GF-D8 (cell line): ENCODE measurements around the gene TF.

Experiments used
- DNase-seq: peaks from one replicate; lab custom pipeline; 2025; lab: John Stamatoyannopoulos, UW

TF gene

DNA sequence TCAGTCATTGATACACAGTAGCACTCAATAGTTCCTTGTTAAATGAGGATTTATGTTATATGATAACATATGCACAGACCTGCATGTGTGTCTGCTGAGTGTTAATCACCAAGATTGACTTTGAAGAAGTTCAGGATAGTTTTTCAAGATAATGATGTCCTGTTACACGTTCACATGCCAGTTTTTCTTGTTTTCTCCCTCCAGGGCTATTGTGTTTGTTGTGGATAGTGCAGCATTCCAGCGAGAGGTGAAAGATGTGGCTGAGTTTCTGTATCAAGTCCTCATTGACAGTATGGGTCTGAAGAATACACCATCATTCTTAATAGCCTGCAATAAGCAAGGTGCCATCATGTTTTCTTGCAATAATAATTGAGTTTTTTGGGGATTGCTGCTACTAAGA, 69.2 kb downstream of the TF start:
- no peak for DNase-seq

DNA sequence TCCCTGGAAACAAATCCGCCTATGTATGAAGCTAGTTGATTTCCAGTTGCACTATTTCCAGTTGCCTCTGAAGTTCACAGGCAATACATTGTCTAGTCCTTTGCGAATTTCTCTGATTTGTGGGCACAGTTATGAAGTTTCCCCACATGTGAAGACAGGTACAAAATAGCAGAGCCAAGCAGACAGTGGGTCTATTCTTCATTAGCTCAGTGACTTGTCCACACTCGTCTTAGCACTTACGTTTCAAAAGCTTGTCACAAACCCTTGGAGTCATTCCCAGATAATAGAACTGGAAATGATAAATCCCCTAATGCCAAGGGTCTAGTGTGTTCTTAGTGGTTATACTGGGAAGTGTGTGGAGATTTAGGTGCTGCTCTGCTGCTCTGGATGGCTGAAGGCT, 73.9 kb downstream of the TF start:
- no peak for DNase-seq

DNA sequence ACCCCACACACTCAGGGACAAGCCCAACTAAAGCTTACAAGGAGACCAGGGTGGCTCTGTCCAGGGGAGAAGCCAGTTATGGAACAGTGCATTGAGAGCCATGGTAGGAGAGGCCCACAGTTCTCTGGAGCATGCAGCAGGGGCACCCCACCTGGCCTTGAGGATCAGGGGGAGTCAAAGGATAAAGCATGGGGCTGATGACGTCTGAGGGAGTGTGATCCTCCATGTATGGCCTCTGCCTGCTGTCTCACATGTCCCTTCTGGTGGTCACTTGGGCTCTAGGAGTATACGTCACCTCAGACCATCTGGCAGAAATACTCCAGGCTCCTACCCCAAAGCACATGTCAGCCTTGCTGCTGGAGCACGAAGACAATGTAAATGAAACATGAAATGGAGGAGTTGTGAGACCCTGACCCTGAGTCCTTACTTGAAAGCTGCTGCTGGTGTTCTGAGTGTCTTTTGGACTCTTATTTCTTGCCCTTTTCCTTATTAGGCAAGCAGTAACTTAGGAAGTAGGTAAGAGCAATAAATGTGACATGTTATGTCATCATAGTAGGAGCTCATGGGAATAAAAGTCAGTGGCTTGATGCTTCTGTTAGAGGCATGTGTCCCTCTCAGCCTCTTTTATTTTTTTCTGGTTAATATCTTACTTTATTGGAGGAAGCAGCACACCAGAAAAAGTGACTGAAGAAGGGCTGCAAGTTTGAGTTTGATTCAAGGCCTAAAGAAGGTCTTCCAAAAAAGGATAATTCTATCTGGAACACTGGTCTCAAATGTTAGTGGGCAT, 74.9 kb downstream of the TF start:
- no peak for DNase-seq

DNA sequence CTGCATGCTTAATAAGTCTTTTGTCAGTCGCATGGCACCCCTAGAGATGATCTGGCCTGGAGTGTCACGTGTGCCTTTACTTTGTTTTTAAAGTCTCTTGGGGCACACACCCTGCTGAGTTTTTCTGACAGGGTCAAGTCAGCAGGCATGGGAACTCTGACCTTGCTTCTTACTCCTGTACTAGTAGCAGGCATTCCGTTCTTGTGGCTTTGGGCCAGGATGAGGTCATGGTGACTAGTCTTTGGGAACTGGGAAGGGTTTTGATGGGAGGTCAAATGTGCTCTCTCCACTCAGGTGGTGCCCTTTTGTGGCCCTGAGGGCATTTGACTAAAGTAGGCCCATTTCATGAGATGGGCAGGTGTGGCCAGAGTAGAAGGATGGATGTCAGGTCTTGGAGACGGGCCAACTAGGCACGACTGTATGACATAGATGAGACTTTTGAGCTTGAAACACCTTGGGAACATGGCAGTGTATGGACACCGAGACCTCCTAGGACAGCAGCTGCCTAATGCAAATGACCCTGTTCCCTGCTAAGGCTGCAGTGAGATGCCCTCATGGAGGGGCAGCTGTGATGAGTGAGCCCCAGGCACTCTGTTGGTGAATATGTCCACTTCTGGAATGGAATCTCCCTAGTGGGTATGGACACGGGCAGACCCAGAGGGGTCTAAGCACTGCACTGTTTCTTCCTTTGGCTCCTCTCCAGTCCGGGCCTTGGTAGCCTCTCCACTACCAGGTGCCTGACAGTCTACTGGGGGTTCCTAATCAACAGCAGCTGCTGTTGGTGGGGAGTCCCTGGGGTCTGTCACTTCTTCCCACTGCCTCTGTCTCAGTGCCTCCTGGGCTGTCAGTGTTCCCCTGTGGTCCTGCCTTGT, 75.8 kb downstream of the TF start:
- no peak for DNase-seq

DNA sequence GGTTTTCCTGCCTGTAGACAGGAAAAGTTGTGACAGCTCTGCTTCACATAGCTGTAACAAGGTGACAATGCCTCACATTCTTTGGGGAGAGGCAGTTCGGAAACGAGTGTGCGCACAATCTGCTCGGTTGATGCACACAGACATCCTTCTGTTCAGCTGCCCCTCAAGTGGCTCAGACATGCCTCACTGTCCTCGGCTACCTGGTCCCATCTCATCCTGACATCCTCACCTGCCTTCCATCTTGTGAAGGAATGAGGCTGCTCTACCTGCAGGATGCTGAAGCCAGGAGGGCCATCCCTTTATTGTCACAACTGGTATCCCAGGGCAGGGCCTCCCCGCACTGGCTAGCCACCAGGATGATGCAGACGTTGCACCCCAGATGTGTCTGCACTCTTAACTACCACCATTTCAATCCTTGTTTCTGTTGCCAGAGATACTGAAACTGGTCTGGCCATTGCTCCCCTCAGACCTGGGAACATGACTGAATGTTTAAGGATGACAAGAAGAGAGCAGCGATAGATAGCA, 78.8 kb downstream of the TF start:
- no peak for DNase-seq

DNA sequence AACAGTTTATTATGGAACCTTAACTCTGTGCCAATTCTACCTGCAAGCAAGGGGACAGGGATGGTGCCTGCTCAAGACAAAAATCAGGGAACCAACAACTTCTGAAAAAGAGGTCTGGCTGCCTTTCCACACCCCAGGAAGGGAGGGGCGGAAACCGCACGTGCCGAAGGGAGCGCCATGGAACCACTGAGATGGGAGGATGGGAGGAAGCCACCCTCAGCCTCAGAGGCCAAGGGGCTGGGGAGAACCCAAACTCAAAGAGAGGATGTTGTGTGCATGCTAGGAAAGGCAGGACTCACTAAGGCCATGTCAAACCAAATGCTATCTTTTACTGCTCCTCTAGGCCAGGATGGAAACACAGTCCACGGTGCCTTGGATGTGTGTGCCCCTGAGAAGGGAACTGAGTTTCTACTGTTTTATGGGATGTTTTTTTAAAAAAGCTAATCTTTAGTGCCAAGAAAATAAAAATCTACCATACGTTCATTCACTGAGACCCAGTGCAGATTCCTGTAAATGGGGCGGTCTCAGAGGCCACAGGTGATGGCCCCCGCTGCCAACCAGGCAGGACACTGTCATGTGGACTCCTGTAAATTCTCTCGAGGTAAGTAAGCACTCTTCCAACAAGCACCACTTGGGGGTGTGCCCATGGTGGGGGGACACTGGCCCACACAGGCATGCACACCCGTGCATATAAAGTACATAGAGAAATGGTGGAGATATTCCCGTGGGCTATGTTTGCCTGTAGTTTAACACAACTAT, 80.0 kb downstream of the TF start:
- no peak for DNase-seq

DNA sequence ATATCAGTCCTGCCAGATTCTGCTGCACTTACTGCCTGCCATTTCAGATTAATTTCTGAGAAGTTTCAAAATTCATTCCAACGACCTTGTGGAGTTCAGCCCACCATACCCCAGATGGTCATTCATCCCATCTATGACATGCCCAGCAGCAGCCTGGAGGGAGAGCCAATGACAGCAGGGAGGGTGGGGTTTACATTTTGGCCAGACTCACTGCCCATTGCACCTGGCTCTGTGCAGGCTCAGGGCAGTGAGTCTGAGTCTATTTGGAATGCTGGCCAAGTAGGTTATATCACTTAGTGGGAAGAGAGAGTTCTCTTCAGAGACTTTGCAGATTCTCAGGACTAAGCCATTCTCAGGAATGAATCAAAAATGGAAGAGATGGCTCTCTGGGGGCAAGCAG, 80.9 kb downstream of the TF start:
- no peak for DNase-seq

DNA sequence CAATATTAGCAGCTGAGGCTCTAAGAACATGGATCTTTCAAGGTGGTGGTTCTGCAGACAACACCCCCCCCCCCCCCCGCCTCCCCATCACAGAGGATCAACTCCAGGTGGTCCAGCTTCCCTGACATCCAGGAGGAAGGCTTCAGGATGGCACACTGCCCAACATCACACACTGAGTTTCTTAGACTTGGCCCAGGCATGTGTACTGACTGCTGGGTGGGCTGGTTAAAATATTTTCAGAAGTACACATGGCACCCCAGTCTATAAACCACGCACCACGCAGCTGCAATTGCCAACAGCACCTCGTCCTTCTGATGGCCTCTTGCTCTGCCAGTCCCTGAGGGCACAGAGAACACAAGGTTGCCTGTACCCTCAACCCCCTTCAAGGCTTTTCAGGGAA, 81.5 kb downstream of the TF start:
- no peak for DNase-seq

DNA sequence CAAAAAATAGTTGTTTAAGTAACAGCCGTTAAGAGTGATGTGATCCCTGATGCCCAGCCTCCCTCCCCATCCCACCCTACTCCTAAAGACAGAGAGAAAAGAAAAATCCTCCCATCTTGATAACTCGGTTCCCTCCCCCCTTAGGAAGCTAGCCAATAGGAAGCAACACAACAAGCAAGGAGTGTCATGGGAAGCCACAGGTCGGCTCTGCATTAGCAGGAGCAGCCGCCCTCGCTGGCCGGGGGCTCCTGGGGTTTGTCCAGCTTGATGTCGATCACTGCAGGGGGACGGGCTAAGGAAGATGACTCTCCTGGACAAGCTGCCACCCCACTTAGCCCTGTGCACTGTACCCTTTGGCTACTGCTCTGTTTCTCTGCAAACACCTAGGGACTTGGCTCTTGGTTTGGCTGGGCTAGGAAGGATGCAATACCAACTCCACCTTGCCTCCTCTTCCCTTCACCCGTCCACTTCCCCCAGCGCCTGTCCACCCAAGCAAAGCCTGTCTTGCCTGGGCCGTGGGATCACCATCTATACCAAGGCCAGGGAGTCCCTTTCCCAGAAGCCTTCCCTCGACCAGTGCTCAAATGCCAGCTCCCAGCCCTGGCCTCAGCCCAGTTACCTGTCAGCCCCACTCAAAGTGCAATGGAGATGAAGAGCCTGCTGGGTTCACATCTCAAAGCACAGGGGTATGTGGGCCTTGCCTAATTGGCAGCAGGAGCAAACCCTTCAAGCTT, 82.5 kb downstream of the TF start:
- DNase-seq, result no peak

DNA sequence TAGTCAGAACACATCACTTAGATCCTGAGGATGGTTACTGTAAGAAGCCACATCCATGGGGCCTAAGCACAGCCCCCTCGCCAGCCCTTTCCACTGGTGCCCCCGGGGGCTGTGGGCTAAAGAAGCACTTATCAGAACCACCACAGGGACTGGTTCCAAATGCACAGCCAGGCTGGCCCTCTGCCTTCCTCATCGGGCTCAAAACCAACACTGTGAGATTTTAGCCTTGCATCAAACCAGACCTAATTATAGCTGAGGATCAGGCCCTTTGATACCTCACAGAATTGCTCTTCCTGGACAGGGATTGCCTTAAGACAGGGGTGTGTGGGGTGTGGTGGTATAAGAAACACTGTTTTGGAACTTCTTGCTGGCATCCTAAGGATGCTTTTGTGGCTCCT, 83.1 kb downstream of the TF start:
- no peak for DNase-seq

DNA sequence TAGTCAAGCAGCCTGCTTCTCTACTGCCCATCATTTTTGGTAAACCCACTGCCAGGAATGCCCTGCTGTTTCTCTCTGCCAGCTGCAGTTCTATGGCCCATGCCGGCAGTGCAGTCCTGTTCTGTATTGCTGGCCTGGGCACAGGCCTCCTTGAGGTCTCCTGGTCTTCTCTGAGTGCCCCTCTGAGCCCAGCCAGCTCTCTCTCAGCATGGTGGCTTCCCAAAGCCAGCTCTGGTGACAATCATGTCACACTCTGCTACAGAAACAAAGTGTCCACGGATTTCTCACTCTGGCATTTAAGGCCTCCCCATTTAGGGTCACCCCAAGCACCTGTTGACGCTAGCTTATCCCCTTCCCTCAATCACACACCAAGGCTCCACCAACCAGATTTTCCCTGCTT, 83.9 kb downstream of the TF start:
- no peak for DNase-seq

DNA sequence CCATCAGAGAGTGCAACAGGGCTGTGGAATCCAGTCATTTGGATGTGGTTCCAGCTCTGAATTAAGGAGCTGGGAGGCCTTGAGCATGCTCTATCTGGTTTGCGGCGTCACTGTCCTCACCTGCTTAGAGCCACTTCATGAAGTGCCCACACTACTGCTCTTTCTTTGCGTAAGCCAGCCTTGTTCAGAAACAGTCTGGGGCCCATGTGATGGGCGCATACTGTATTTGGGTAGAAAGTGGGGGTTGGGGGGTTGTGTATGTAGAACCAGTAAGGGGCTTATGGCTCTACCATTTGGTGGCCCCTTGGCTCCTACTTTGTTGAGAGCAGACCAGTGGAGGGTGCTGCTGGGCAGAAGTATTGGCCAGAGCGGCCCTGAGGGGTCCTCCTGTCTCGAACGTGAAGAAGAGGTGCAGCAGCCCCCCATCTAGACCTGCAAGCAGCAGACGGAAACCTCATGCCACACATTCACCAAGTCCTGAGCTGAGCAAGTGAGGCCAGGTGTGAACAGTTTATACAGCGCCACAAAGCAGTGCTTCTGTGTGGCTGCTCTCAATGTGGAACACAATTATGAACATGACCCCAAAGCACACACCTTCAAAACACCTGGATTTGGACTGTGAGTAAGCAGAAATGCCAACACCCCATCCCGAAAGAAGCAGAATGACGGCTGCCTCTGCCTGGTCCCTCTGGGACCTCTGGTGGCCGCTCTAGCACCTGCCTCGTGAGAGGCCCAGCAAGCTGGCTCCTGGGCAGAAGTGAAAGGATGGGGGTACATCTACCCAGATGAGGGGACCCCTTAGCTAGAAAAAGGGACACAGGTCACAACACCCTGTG, 86.0 kb downstream of the TF start:
- no peak for DNase-seq

DNA sequence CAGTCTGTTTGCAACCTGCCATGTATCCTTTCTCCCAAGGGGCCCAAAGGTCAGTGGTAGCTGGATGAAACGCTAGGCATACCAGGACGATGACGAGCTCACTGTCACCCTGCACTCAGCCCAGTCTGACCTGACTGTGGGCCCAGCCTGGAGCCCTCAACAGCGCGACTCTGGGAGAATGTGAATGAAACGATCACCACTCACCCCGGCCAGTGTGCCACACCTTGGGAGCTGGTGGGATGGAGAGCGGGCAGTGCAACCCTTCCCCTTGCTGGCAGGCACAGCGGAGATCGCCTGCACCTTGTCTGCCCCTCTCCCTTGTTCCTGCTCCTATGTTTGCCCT, 86.6 kb downstream of the TF start:
- no peak for DNase-seq

DNA sequence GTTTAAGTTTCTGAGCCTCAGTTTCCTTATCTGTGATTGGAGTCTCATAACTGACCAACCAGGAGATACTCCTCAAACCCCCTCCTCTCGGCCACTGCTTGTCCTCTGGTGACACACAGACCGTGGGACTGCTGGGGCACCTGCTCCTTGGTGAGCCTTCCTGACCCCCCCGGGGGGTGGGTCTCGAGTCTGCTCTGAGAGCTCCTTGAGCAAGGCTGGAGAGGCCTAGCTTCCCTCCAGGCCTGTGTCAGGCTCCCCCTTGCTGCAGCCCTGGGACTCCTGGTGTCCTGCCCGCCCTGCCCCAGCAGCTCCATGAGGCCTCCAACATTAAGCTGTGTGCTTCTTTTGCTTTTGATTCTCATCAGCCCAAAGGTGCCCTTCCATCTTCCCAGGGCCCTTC, 87.1 kb downstream of the TF start:
- no peak for DNase-seq

DNA sequence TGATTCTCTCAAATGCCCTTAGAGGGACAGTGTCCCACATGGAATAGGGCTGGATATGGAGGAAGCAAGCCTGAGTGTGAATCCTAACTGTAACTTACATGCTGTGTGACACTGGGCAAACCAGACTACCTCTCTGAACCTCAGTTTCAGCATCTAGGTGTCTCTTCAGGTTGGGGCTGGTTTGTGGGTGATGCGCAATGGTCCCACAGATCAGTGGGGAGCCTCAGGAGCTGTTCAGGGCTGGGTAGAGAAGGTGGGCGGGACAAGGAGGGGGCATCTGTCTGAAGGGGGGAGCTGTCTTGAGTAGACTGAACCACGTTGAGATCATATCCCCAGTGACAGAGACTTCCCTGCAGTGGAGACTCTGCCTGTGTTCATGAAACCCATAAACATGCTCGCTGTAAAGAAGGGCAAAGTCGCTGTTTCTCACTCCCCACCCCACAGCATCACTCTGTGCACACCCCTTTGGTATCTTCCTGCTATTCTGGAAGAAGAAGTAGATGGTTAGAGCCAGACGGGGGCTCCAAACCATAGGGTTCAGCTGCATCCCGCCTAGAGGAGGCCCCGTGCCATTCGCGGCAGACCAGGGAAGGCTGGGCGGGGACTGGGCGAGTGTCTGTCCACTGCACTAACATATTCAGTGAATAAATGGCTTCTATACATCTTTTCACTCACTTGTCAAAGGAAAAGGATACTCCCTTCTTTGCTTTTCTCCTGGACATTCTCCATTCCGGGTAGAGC, 87.9 kb downstream of the TF start:
- DNase-seq, result no peak

DNA sequence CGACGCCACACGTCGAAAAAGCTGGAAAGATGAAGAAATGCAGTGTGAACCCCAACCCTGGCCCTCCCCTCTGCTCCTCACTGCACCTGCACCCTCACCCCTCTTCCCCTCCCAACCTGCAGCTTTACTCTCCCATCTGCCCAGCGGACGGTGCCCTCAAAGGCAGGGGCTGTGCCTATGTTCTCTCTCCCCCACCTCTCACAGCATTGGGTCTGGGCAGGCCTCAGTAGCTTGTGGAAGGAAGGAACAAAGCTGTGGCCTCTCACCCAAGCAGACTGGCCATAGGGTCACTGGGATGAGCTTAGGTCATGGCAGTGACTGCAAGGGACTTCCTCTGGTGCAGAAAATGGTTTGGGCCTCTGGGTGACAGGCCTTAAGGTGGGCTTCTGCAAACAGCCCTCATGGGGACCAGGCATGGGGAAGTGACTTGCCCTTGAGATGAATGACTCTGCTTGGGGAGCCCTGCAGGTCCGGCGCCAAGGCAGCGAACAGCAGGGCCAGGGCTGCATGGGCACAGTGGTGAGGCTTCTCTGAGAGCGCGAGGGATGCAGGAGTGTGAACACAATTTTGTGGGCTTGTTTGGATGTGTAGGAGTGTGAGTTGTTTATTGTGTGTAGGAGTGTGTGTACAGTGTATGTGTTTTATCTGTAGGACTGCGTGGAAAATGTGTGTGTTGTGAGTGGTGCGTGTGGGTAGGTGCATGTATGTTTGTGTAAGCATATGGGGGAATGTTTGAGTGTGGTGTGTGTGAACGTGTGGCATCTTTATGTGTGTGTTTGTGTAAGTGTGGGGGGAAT, 88.6 kb downstream of the TF start:
- DNase-seq, result no peak

DNA sequence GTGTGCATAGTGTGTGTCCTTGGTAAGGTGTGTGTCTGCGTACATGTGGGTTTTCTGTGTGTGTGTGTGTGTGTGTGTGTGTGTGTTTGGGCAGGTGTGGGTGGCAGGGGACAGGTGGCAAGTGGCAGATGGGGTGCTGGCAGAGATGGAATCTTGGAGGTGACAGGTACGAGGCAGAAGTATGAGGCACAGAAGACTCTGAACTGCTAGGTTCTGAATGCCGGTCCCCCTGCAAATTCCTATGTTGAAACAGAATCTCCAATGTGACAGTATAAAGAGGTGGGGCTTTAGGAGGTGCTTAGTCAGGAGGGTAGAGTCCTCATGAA, 89.2 kb downstream of the TF start:
- no peak for DNase-seq

DNA sequence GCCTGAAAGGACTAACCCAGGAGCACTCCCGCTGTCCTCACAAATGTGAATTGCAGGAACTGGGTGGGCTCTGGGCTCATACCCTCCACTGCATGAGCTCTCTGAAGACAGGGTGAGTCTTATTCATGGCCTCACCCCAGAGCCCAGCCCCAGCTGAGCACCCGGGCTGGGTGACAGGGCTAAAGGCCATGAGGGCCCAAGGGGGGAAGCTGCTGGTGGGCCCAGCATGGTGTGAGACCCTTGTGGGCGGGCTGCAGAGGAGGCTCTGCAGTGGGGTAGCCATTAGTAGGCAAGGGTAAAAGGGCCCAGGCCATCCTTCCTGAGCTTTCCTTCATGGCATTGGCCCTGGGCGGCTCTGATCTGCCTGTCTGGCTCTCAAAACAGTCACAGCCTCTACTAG, 89.8 kb downstream of the TF start:
- DNase-seq, result no peak

DNA sequence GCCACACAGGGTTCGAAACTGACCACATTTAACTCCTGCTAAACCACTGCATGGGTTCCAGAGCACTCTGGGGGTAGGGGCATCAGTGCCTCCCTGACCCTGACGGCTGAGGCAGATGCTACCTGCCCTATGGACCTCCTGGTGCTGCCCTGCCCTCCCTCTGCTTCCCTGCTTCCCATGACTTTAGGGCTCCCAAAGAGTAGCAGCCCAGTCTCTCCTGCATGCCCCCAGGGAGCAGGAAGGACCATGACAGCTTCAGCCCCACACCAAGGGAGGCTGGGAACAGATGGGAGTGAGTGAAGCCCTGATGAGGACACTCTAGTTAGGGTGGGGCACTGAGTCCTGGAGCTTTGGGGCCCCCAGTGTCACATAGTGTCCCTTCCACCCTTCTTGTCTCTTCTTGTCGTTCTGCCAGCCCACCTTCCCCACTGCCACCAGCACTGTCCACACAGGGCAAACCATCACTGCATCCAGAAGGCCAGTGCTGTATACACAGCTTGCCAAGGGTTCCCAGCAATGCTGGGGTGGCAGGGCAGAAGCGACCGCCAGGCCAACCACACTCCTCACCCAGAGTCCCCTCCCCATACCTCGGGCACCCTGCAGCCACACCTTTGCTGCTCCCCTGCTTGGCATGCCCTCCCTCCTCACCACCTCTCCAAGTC, 90.4 kb downstream of the TF start:
- no peak for DNase-seq
